Transverse colon (tissue), 4 donors: ENCODE data around the gene HAP1. TPM values are rescaled to one million over a fixed set of nuclear protein-coding genes. Genes with fewer than 3 reads are reported as not detected.

Source experiments
- DNase-seq: peaks from one replicate; pipeline ENCODE4 v3.0.0-alpha.2; 2019
- H3K27ac ChIP-seq, 4 donors: fragments of 200-600 bp; sonication (generic); 2 replicates each; pipeline ENCODE4 v1.5.1; 2016 to 2018; ENCODE audit warnings: inconsistent platforms in 4 of 4
- H3K27me3 ChIP-seq: fragments of 200-600 bp; sonication (generic); 2 replicates; pipeline ENCODE4 v1.5.1; 2017; ENCODE audit warnings: inconsistent platforms
- H3K36me3 ChIP-seq, 4 donors: fragments of 200-600 bp; sonication (generic); 2 replicates each; pipeline ENCODE4 v1.5.1; 2017 to 2019; ENCODE audit warnings: inconsistent platforms in 4 of 4
- H3K4me1 ChIP-seq, 4 donors: fragments of 200-600 bp; sonication (generic); 2 replicates each; pipeline ENCODE4 v1.5.1; 2017 to 2020; ENCODE audit warnings: inconsistent platforms in 4 of 4
- H3K4me3 ChIP-seq, 4 donors: fragments of 200-600 bp; sonication (generic); 1 replicate in 1 of 4; 2 replicates in 3 of 4; pipeline versions ENCODE4 v1.5.1 to v1.6.1; 2017 to 2019; ENCODE audit warnings: inconsistent platforms in 4 of 4
- H3K9me3 ChIP-seq, 2 donors: fragments of 200-600 bp; sonication (generic); 2 replicates each; pipeline ENCODE4 v1.5.1; 2017 to 2019; ENCODE audit warnings: inconsistent platforms in 2 of 2
- CTCF ChIP-seq, 5 experiments: fragments of 200-600 bp in 3 of 5; fragments of 450-650 bp in 2 of 5; sonication (generic) in 3 of 5; IDR thresholded peaks; 1 replicate in 2 of 5; 2 replicates in 3 of 5; pipeline ENCODE4 v1.5.1; 2016 to 2017; ENCODE audit warnings: antibody characterized with exemption in 5 of 5, inconsistent platforms in 3 of 5, mild to moderate bottlenecking in 2 of 5, moderate library complexity in 1 of 5
- EP300 ChIP-seq: sonication (generic); formaldehyde crosslinking; IDR thresholded peaks from one replicate; pipeline ENCODE4 v1.6.1; 2017; ENCODE audit warnings: antibody characterized with exemption, low read depth
- POLR2A ChIP-seq: fragments of 450-650 bp; IDR thresholded peaks from one replicate; pipeline ENCODE4 v1.6.1; 2016; ENCODE audit warnings: antibody characterized with exemption, mild to moderate bottlenecking, moderate library complexity
- POLR2AphosphoS5 ChIP-seq, 3 donors: sonication (generic); formaldehyde crosslinking; IDR thresholded peaks; one replicate each; pipeline ENCODE4 v1.6.1; 2016; ENCODE audit warnings: antibody characterized with exemption in 3 of 3
- WGBS, 2 donors: methylation state at CpG; one replicate each; pipeline ENCODE4 v1.1.5; 2018; ENCODE audit warnings: low coverage in 1 of 2; 5-methylcytosine and 5-hydroxymethylcytosine counted together
- in situ Hi-C, 4 donors: fragments of 200-750 bp; cut with MboI; loops; one replicate each; pipeline versions ENCODE4 v1.15.0 to v1.15.1; 2017; ENCODE audit warnings: low sequenced_read_pairs in 3 of 4, low pct_ligation_motif_present in 1 of 4, low pct_unique_long_range_greater_than_20kb in 1 of 4
- intact Hi-C: fragments of 100-400 bp; cut with DNase I; formaldehyde crosslinking; loops from one replicate; pipeline ENCODE4 v1.15.1; 2023; ENCODE audit warnings: low total_unique reads
- total RNA-seq, 4 donors: library from RNA; depleted of rRNA; stranded (reverse); fragments of >200 nt; gene quantifications; one replicate each; pipeline ENCODE4 v1.1.0, GENCODE V29; 2016

Gene HAP1
- total RNA-seq, 4 donors from 2014 or later = 0.55 to 0.79 TPM; not detected in 2

- peak; percentile 20 for DNase-seq
- Histone ChIP-seq H3K27me3 (no peaks in the 10 kb centered on the region), H3K9me3 (no peaks in the 10 kb centered on the region), H3K36me3 (peaks cover 0 to 32% (median 15%) of the 10 kb centered on the region in 4 donors), H3K4me3 (no peak overlapping the region), H3K27ac (peak overlapping the region; percentile 91 to 96 (median 92)), H3K4me1 (peaks cover 42 to 53% (median 51%) of the 10 kb centered on the region in 4 donors)
- TF ChIP-seq EP300 (no peak), POLR2A (no peak), CTCF (IDR thresholded peaks at IDR 0.05) (no peak), POLR2AphosphoS5 (IDR thresholded peaks at IDR 0.05) (no peak)
- intact Hi-C loops = no loop called here
- 65% methylated on average over 17 of the region's 17 CpGs; no CpG with 5 or more reads in 1 of the 2 donors for WGBS, 2 donors
- in situ Hi-C loops = no loop called here
These were observed 37.2 kb upstream of the HAP1 start for GRCh38 chr17:41771389-41772206.

GRCh38 chr17:41769985-41770384 lies 35.5 kb upstream of the HAP1 start:
- Histone ChIP-seq H3K27me3 (no peaks in the 10 kb centered on the region), H3K9me3 (no peaks in the 10 kb centered on the region), H3K4me1 (peaks cover 26 to 37% (median 35%) of the 10 kb centered on the region in 4 donors), H3K27ac (peak overlapping the region in 1 of 4 donors; percentile 96), H3K4me3 (no peak overlapping the region), H3K36me3 (peaks cover 0 to 41% (median 22%) of the 10 kb centered on the region in 4 donors)
- TF ChIP-seq CTCF (IDR thresholded peaks at IDR 0.05) (no peak), EP300 (no peak), POLR2AphosphoS5 (IDR thresholded peaks at IDR 0.05) (no peak), POLR2A (no peak)
- intact Hi-C loops = no loop called here
- in situ Hi-C loops = no loop called here
- DNase-seq = no peak
- 60 to 62% methylated on average over 1 to 3 of the region's 3 CpGs for WGBS, 2 donors

GRCh38 chr17:41769346-41769862 lies 35.0 kb upstream of the HAP1 start:
- 81% methylated on average over 14 of the region's 16 CpGs; no CpG with 5 or more reads in 1 of the 2 donors for WGBS, 2 donors
- H3K4me1 ChIP-seq = peaks cover 20 to 32% (median 29%) of the 10 kb centered on the region in 4 donors
- DNase-seq = no peak
- intact Hi-C loops (no loop called here), in situ Hi-C loops (no loop called here)
- no peak for TF ChIP-seq CTCF (IDR thresholded peaks at IDR 0.05)
- TF ChIP-seq POLR2A = no peak
- TF ChIP-seq EP300 = no peak
- TF ChIP-seq POLR2AphosphoS5 (IDR thresholded peaks at IDR 0.05) = no peak
- H3K9me3 ChIP-seq = no peaks in the 10 kb centered on the region
- H3K4me3 ChIP-seq = no peak overlapping the region
- H3K36me3 ChIP-seq = peaks cover 0 to 44% (median 24%) of the 10 kb centered on the region in 4 donors
- no peak overlapping the region for H3K27ac ChIP-seq
- H3K27me3 ChIP-seq = no peaks in the 10 kb centered on the region

GRCh38 chr17:41768682-41769288 lies 34.3 kb upstream of the HAP1 start:
- in situ Hi-C loops = no loop called here
- WGBS, 2 donors = 92% methylated on average over 23 of the region's 23 CpGs; no CpG with 5 or more reads in 1 of the 2 donors
- Histone ChIP-seq H3K36me3 (peaks cover 0 to 46% (median 26%) of the 10 kb centered on the region in 4 donors), H3K4me3 (no peak overlapping the region), H3K27ac (no peak overlapping the region), H3K9me3 (no peaks in the 10 kb centered on the region), H3K4me1 (peaks cover 14 to 25% (median 23%) of the 10 kb centered on the region in 4 donors), H3K27me3 (no peaks in the 10 kb centered on the region)
- no peak for DNase-seq
- intact Hi-C loops = no loop called here
- TF ChIP-seq POLR2A = no peak
- TF ChIP-seq CTCF (IDR thresholded peaks at IDR 0.05) = no peak
- TF ChIP-seq POLR2AphosphoS5 (IDR thresholded peaks at IDR 0.05) = no peak
- TF ChIP-seq EP300 = no peak
